ENCODE data around the gene AAK1.

GRCh38 chr2:69619725-69620124 lies 23.8 kb downstream of the AAK1 start:
- no peak for TF ChIP-seq CTCF (IDR thresholded peaks at IDR 0.05)
- TF ChIP-seq POLR2A (IDR thresholded peaks at IDR 0.05): no peak

All from adrenal gland (tissue), 5 donors.